ENCODE measurements around the gene GPRIN3.
A peak's percentile ranks its signal among the peaks of the same experiment; 100 is the strongest.

Gene GPRIN3

GRCh38 chr4:89307446-89308160 is at the start of gene GPRIN3:
Gene GPRIN3 (minus strand): TSS chr4:89307800. CDS start chr4:89250110, 57,690 bp downstream.
- no peak for DNase-seq (ENCODE audit: extremely low read depth, low read depth)
- H3K4me3 ChIP-seq (replicated peaks; ENCODE audit: low read depth, low read length): peak within 1 kb of the TSS; percentile 47
- TF ChIP-seq CTCF (IDR thresholded peaks at IDR 0.05; ENCODE audit: low read depth, low read length, missing control alignments): no peak

GRCh38 chr4:89357340-89357739 is 49.7 kb upstream of the GPRIN3 start:
- TF ChIP-seq CTCF (IDR thresholded peaks at IDR 0.05; ENCODE audit: low read depth, low read length, missing control alignments): no peak
- DNase-seq (ENCODE audit: extremely low read depth, low read depth): no peak

GRCh38 chr4:89356086-89356485 is 48.5 kb upstream of the GPRIN3 start:
- peak; percentile 4 for DNase-seq (ENCODE audit: extremely low read depth, low read depth)
- no peak overlapping the region for H3K4me3 ChIP-seq (replicated peaks; ENCODE audit: low read depth, low read length)
- TF ChIP-seq CTCF (IDR thresholded peaks at IDR 0.05; ENCODE audit: low read depth, low read length, missing control alignments): no peak

More at GRCh38 chr4:89357340-89357739, 49.7 kb upstream of the GPRIN3 start:
- no peak overlapping the region for H3K4me3 ChIP-seq (replicated peaks; ENCODE audit: low read depth, low read length)

GRCh38 chr4:89353514-89353913 is 45.9 kb upstream of the GPRIN3 start:
- DNase-seq (ENCODE audit: extremely low read depth, low read depth): no peak
- no peak for TF ChIP-seq CTCF (IDR thresholded peaks at IDR 0.05; ENCODE audit: low read depth, low read length, missing control alignments)
- H3K4me3 ChIP-seq (replicated peaks; ENCODE audit: low read depth, low read length): no peak overlapping the region

- DNase-seq (ENCODE audit: extremely low read depth, low read depth): no peak
- no peak for TF ChIP-seq CTCF (IDR thresholded peaks at IDR 0.05; ENCODE audit: low read depth, low read length, missing control alignments)
- no peak overlapping the region for H3K4me3 ChIP-seq (replicated peaks; ENCODE audit: low read depth, low read length)
These were observed 44.9 kb upstream of the GPRIN3 start for GRCh38 chr4:89352541-89352940.

- no peak overlapping the region for H3K4me3 ChIP-seq (replicated peaks; ENCODE audit: low read depth, low read length)
- TF ChIP-seq CTCF (IDR thresholded peaks at IDR 0.05; ENCODE audit: low read depth, low read length, missing control alignments): no peak
- no peak for DNase-seq (ENCODE audit: extremely low read depth, low read depth)
These were observed 43.6 kb upstream of the GPRIN3 start for GRCh38 chr4:89351201-89351600.

All from HFF-Myc (cell line).